SK-N-SH (cell line): ENCODE data around the gene ENTHD1. TPM values are rescaled to one million over a fixed set of nuclear protein-coding genes. Genes with fewer than 3 reads are reported as not detected.

Experiments used
- CTCF ChIA-PET: fragments of 300-600, 350-600 bp; formaldehyde crosslinking; extraction: SDS; loops from one replicate; lab custom pipeline; 2021; lab: Yijun Ruan, JAX
- POLR2A ChIA-PET: fragments of 350-600 bp; sonication (Branson Sonifier 250); formaldehyde crosslinking; extraction: SDS; loops from one replicate; lab custom pipeline; 2020; ENCODE audit warnings: antibody characterized with exemption, inconsistent platforms; lab: Yijun Ruan, JAX
- DNase-seq: peaks from one replicate; pipeline ENCODE4 v3.0.0; 2012
- H2AFZ ChIP-seq: fragments of 200-600 bp; sonication (generic); 2 replicates; pipeline ENCODE4 v1.8.1; 2016; ENCODE audit warnings: antibody characterized with exemption, mild to moderate bottlenecking, low read depth
- H3F3A ChIP-seq: fragments of 200-600 bp; sonication (generic); replicated peaks from 2 replicates; pipeline ENCODE3; 2016; ENCODE audit warnings: antibody characterized with exemption, mild to moderate bottlenecking; ENCODE audit not compliant: insufficient read depth
- H3K27ac ChIP-seq, 2 experiments: fragments of 200-500 bp in 1 of 2; fragments of 200-600 bp in 1 of 2; sonication (Bioruptor generic) in 1 of 2; sonication (generic), shearing (Covaris generic) in 1 of 2; 2 replicates each; pipeline versions ENCODE4 v1.5.1 to v1.6.1; 2014 to 2016; ENCODE audit warnings: low read depth in 2 of 2, inconsistent platforms in 1 of 2, low read length in 1 of 2, mild to moderate bottlenecking in 1 of 2, mixed read lengths in 1 of 2
- H3K27me3 ChIP-seq: fragments of 200-600 bp; sonication (generic), shearing (Covaris generic); 2 replicates; pipeline ENCODE4 v1.6.1; 2016; ENCODE audit warnings: mixed run types; ENCODE audit not compliant: insufficient read depth
- H3K36me3 ChIP-seq, 2 experiments: fragments of 200-500 bp in 1 of 2; fragments of 200-600 bp in 1 of 2; sonication (Bioruptor generic) in 1 of 2; sonication (generic) in 1 of 2; replicated peaks in 1 of 2; 2 replicates each; pipeline versions ENCODE3 to v1.5.1; 2014 to 2016; ENCODE audit warnings: low read length in 1 of 2, mild to moderate bottlenecking in 1 of 2; ENCODE audit not compliant: insufficient read depth in 2 of 2, control insufficient read depth in 1 of 2
- H3K4me1 ChIP-seq, 2 experiments: fragments of 200-500 bp in 1 of 2; fragments of 200-600 bp in 1 of 2; sonication (Bioruptor generic) in 1 of 2; sonication (generic), shearing (Covaris generic) in 1 of 2; 2 replicates each; pipeline versions ENCODE4 v1.5.1 to v1.6.1; 2014 to 2016; ENCODE audit warnings: low read depth in 1 of 2, low read length in 1 of 2, mixed run types in 1 of 2; ENCODE audit not compliant: insufficient read depth in 2 of 2, control insufficient read depth in 1 of 2
- H3K4me2 ChIP-seq: fragments of 200-600 bp; sonication (generic), shearing (Covaris generic); 2 replicates; pipeline ENCODE4 v1.6.1; 2017; ENCODE audit warnings: mixed run types
- H3K4me3 ChIP-seq, 2 experiments: fragments of 200-500 bp in 1 of 2; fragments of 200-600 bp in 1 of 2; sonication (Bioruptor generic) in 1 of 2; sonication (generic), shearing (Covaris generic) in 1 of 2; 2 replicates each; pipeline versions ENCODE4 v1.5.1 to v1.8.1; 2014 to 2016; ENCODE audit warnings: low read depth in 2 of 2, inconsistent platforms in 1 of 2, low read length in 1 of 2, mild to moderate bottlenecking in 1 of 2, mixed read lengths in 1 of 2, moderate library complexity in 1 of 2
- H3K79me2 ChIP-seq: fragments of 200-600 bp; sonication (generic); 2 replicates; pipeline ENCODE4 v1.8.1; 2017; ENCODE audit warnings: mild to moderate bottlenecking; ENCODE audit not compliant: insufficient read depth
- H3K9ac ChIP-seq: fragments of 200-600 bp; sonication (generic); 2 replicates; pipeline ENCODE4 v1.6.1; 2017; ENCODE audit warnings: mixed run types
- H3K9me2 ChIP-seq: fragments of 200-600 bp; sonication (generic); 2 replicates; pipeline ENCODE4 v1.6.1; 2017; ENCODE audit warnings: mixed run types
- H3K9me3 ChIP-seq: fragments of 200-600 bp; sonication (generic); 2 replicates; pipeline ENCODE4 v1.6.1; 2017; ENCODE audit warnings: mixed run types, mild to moderate bottlenecking, moderate library complexity
- H4K20me1 ChIP-seq: fragments of 200-600 bp; sonication (generic); 2 replicates; pipeline ENCODE4 v1.6.1; 2017; ENCODE audit warnings: mild to moderate bottlenecking, mixed run types; ENCODE audit not compliant: insufficient read depth
- CTCF ChIP-seq: fragments of 200-600 bp; sonication (generic); IDR thresholded peaks from 2 replicates; pipeline ENCODE4 v1.6.1; 2017; ENCODE audit warnings: antibody characterized with exemption, mild to moderate bottlenecking, moderate library complexity
- EZH2phosphoT487 ChIP-seq: fragments of 200-600 bp; sonication (generic); IDR thresholded peaks from 2 replicates; pipeline ENCODE4 v1.6.1; 2017; ENCODE audit warnings: low read depth, mixed run types, mild to moderate bottlenecking, antibody characterized with exemption, moderate library complexity, borderline replicate concordance
- FOSL2 ChIP-seq: IDR thresholded peaks from 2 replicates; pipeline ENCODE4 v1.4.0; 2012; ENCODE audit warnings: low read depth, mild to moderate bottlenecking, moderate library complexity, borderline replicate concordance
- GABPA ChIP-seq: IDR thresholded peaks from 2 replicates; pipeline ENCODE4 v1.4.0; 2012; ENCODE audit warnings: low read depth, mild to moderate bottlenecking
- MXI1 ChIP-seq: IDR thresholded peaks from 2 replicates; pipeline ENCODE4 v1.6.1; 2012; ENCODE audit warnings: mild to moderate bottlenecking, low read depth, low read length, improper control_type of control experiment
- PBX3 ChIP-seq: IDR thresholded peaks from 2 replicates; pipeline ENCODE4; 2012
- RFX5 ChIP-seq: IDR thresholded peaks from 2 replicates; pipeline ENCODE4 v1.6.1; 2012; ENCODE audit warnings: mild to moderate bottlenecking, improper control_type of control experiment, low read length
- SIN3A ChIP-seq: IDR thresholded peaks from 2 replicates; pipeline ENCODE4 v1.6.1; 2012; ENCODE audit warnings: low read depth, mild to moderate bottlenecking, low read length, moderate library complexity, borderline replicate concordance
- SMC3 ChIP-seq: IDR thresholded peaks from 2 replicates; pipeline ENCODE4 v1.6.1; 2012; ENCODE audit warnings: low read depth, low read length, improper control_type of control experiment
- WGBS: methylation state at CpG from one replicate; pipeline ENCODE4 v1.1.6; 2017; ENCODE audit warnings: low lambda C conversion rate; 5-methylcytosine and 5-hydroxymethylcytosine counted together
- polyA plus RNA-seq, 3 experiments: library from polyadenylated mRNA; depleted of rRNA; stranded (reverse); fragments of >200 nt; gene quantifications; 2 replicates each; pipeline ENCODE4 v1.2.3, GENCODE V29; 2012
- TF ChIP-seq, protein P1 (sequence below): fragments of 150-350 bp; IDR thresholded peaks from 2 replicates; pipeline ENCODE4 v1.6.1; 2017; ENCODE audit warnings: antibody characterized with exemption, low read length, low read depth, borderline replicate concordance
- TF ChIP-seq, protein P2 (sequence below): fragments of 150-350 bp; IDR thresholded peaks from 2 replicates; pipeline ENCODE4 v1.6.1; 2016; ENCODE audit warnings: mild to moderate bottlenecking, low read depth, low read length
- TF ChIP-seq, protein P3 (sequence below): IDR thresholded peaks from 2 replicates; pipeline ENCODE4 v1.4.0; 2012; ENCODE audit warnings: low read depth, borderline replicate concordance

ENTHD1 gene
- polyA plus RNA-seq, 1 of the 3 experiments (the other 2 are of a cell fraction) = not detected

- H3K27ac ChIP-seq = no peak overlapping the region
- H3K4me3 ChIP-seq = no peak overlapping the region
- WGBS = 97% methylated on average over 3 of the region's 5 CpGs
- POLR2A ChIA-PET = no interaction called here
- no peaks in the 10 kb centered on the region for H3K27me3 ChIP-seq
- no peaks in the 10 kb centered on the region for H3F3A ChIP-seq
- H3K9me3 ChIP-seq = no peaks in the 10 kb centered on the region
- no peaks in the 10 kb centered on the region for H3K36me3 ChIP-seq
- H3K4me1 ChIP-seq = peaks cover 0 to 6% of the 10 kb centered on the region in 2 experiments; a peak in 1 of 4 replicates
- no peak for DNase-seq
- no peak overlapping the region for H3K4me2 ChIP-seq
- no peak for TF ChIP-seq PBX3
- no peak for TF ChIP-seq SIN3A
- TF ChIP-seq, protein P1, sequence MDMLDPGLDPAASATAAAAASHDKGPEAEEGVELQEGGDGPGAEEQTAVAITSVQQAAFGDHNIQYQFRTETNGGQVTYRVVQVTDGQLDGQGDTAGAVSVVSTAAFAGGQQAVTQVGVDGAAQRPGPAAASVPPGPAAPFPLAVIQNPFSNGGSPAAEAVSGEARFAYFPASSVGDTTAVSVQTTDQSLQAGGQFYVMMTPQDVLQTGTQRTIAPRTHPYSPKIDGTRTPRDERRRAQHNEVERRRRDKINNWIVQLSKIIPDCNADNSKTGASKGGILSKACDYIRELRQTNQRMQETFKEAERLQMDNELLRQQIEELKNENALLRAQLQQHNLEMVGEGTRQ = no peak
- TF ChIP-seq, protein P2, sequence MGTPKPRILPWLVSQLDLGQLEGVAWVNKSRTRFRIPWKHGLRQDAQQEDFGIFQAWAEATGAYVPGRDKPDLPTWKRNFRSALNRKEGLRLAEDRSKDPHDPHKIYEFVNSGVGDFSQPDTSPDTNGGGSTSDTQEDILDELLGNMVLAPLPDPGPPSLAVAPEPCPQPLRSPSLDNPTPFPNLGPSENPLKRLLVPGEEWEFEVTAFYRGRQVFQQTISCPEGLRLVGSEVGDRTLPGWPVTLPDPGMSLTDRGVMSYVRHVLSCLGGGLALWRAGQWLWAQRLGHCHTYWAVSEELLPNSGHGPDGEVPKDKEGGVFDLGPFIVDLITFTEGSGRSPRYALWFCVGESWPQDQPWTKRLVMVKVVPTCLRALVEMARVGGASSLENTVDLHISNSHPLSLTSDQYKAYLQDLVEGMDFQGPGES = no peak
- TF ChIP-seq RFX5 = no peak
- no peak for TF ChIP-seq FOSL2
- TF ChIP-seq, protein P3, sequence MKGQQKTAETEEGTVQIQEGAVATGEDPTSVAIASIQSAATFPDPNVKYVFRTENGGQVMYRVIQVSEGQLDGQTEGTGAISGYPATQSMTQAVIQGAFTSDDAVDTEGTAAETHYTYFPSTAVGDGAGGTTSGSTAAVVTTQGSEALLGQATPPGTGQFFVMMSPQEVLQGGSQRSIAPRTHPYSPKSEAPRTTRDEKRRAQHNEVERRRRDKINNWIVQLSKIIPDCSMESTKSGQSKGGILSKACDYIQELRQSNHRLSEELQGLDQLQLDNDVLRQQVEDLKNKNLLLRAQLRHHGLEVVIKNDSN = no peak
- TF ChIP-seq EZH2phosphoT487 = no peak
- TF ChIP-seq MXI1 = no peak
- TF ChIP-seq GABPA = no peak
- no peak for TF ChIP-seq CTCF
- TF ChIP-seq SMC3 = no peak
- no peaks in the 10 kb centered on the region for H3K9me2 ChIP-seq
- H2AFZ ChIP-seq = no peak overlapping the region
- CTCF ChIA-PET = interaction anchor here (0.8 kb wide), 1 partner anchor 32 kb away, joined by 3 read pairs; no protein-coding TSS in a partner anchor
- no peak overlapping the region for H3K9ac ChIP-seq
- no peaks in the 10 kb centered on the region for H3K79me2 ChIP-seq
- no peaks in the 10 kb centered on the region for H4K20me1 ChIP-seq
These were observed 49.8 kb upstream of the ENTHD1 start for GRCh38 chr22:39943337-39943736.
